ENCODE results near the gene MYL10. TPM values are rescaled to one million over a fixed set of nuclear protein-coding genes. Genes with fewer than 3 reads are reported as not detected.

Gene MYL10
- total RNA-seq = not detected

DNA sequence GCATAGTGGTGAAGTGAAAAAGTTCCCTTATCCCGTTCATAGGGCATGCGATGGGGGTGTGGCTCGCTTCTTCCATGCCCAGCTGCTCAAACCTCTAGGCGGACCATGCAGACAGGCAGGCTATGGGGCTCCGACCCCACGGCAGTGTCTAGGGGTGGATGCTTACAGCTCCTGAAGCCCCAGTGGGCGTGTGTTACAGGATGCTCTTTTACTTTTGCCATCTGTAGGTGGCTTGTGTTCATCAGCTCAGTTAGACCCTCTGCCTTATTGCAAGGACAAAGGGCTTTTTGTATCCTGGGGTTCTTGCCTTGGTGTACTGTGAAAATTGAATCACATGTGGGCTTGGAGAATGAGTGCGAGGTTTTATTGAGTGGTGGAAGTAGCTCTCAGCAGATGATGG, at the start of gene MYL10:
TSS of gene MYL10 (minus strand) at position 126 of the 400 bp plus-strand sequence. CDS start 178 bp downstream, outside the sequence.
- no peak for DNase-seq

DNA sequence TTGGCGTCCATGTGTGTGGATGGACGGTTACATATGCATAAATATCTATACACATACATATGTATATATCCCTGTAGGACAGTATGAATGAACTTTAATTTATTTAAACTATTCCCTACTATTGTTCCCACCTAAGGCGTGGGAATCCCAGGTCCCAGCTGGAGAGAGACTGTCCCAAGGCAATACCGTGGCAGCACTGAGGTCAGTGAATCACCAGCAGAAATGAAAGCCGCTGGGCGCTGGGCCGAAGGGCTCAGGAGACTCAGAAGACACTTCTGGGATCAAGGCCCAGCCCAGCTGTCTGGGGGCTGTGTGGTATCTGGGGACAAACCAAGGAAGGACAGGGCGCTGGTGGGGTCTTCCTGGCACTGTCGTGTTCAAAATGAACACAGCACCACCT, 49.6 kb upstream of the MYL10 start:
- no peak for DNase-seq

DNA sequence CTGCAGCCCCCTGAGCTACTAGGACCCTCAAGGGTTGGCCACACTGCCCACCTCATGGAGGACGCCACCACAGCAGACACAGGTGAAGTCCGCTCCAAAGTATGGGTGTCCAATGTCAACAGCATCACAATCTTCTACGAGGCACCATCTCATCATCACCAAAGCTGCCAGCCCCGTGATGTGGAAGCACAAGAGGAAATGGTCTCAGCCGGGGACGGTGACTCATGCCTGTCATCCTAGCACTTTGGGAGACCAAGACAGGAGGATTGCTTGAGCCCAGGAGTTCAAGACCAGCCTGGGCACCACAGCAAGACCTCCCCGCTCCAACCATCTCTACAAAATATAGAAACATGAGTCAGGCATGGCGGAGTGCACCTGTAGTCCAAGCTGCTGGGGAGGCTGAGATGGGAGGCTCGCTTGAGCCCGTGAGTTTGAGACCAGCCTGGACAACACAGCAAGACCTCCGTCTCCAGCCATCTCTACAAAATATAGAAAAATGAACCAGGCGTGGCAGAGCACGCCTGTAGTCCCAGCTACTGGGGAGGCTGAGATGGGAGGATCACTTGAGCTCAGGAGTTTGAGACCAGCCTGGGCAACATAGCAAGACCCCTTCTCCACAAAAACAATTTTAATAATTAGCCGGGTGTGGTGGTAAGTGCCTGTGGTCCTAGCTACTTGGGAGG, 48.8 kb upstream of the MYL10 start:
- DNase-seq = no peak

DNA sequence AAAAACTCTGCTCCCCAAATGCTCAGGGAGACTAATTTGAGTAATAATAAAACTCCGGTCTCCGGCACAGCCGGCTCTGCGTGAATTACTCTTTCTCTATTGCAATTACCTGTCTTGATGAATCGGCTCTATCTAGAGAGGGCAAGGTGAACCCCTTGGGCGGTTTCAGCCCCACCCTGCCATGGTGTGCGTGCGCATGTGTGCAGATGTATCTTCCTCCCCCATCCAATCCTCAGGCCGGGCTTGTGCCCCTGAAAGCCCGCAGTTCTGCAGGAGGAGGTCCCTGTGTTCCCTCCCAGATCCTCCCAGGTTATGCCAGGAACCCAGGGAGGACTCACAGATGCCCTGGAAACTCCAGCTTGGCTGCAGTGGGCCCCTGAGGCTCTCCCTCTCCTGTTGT, 48.3 kb upstream of the MYL10 start:
- no peak for DNase-seq

DNA sequence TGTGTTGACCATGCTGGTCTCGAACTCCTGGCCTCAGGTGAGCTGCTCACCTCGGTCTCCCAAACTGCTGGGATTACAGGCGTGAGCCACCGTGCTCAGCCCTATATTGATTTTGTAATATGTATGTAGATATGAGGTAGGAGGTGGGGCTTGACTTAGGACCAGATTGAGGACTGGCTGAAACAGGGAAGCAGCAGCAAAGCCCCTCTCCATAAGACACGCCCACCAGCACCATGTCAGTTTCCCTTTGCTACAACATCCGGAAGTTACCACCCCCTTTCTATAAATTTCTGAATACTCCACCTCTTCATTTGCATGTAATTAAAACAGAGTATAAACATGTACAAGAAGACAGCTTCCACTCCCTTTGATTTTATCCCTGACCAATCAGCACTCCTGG, 47.9 kb upstream of the MYL10 start:
- no peak for DNase-seq

DNA sequence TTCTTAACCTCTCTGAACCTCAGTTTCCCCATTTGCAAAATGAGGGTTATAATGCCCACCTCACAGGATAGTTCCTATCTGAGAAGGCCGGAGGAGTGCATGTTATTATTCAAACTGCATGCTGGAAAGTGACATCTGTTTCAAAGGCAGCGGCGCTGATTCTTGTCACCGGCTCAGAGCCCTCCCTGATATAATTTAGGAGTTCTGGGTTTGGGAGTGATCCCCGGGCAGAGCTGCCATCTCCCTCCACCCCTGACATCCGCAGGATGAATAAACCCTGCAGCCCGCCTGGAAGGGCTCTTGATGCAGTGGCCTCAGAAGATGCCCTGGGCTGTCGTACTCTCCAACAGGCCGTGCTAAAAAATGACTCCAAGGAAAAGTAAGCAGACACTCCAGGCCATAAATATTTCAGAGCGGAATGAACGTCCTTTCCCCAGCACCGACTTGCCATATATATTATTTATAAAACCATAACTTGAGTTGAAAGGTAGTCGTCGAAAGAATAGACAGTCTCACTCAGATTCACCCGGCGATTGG, 47.0 kb upstream of the MYL10 start:
- no peak for DNase-seq

DNA sequence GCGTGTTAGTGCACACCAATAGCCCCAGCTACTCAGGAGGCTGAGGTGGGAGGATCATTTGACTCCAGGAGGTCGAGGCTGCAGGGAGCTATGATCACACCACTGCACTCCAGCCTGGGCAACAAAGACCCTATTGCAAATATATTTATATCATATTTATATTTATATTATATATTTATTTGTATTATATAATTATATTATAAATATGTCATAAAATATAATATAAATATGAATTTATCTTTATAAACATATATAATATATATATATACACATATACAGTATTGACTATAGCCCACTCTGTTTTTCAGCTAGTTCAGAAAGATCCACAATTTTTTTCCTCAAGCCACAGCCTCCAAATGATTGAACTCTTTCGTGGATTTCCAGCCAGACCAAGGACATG, 45.3 kb upstream of the MYL10 start:
- no peak for DNase-seq

DNA sequence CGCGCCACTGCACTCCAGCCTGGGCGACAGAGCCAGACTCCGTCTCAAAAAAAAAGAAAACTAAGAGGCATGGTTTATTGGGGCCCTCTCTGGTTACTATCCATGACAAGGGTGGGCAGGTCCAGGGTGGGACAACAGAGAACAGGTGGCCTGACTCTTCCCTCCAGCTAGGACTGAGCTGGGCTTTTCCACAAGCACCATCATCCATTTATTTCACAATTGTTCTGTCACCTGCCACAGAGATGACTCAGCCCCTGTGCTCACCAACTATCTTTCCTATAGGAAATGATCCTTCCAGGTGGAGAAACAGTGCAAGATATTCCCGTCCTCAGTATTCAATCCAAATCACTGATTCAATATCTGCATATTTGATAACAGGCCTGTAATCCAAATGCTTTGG, 44.9 kb upstream of the MYL10 start:
- DNase-seq = no peak

DNA sequence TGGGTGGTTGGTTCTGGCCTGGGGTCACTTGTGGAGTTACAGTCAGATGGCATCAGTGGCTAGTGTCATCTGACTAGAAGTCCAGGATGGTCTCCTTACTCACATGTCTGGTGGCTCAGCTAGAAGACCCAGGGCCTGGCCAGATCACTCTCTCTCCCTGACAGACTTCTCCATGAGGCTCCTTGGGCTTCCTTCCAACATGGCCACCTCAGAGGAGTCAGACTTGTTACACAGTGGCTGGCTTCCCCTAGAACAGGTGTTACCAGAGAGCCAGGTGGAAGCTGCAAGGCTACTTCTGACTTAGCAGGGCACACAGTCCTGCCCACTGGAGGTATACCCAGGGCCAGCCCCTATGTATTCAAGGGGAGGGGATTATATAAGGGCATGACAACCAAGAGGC, 44.2 kb upstream of the MYL10 start:
- DNase-seq = no peak

DNA sequence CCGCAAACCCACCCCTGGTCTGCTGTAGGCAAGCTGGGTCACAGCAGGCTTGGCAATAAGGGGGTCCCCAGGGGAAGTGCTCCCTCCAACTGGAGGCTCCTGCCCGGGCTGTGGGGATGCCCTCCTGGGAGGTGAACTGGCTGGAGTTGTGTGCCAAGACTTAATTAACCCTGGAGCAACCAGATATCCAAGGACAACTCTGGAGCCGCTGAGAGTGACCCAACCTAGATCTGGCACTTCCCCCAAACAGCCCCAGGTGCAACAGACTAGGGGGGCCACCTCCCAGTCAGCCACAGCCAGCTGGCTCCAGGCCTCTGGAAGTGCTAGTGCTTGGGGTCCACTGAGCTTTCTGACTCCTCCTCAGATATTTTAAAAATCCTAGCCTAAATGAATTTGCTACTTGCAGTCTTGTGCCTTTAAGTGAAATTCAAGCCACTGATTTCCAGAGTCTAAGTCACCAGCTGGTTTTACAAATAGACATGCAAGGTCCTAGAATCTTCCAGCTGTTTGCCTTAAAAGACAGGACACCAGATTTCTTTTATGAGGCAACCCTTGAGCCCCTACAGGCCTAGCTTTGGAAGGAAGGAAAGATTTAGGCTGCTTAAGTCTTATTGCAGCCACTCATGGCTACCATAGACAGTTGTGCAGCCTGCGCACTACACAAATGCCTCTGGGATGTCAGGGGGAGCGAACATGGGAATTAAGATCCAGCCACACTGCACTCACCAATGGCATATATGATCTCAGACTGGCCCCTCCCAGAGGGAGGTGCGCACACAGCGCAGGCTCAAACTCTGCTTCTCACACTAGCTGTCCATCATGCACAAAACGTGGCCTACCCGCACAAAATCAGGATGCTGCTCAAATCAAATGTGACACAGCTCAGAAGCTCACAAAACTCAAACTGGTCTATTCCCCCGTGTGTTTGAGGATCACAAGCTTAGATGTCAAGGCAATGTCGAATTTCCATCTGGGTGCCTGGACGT, 42.6 kb upstream of the MYL10 start:
- DNase-seq = no peak

DNA sequence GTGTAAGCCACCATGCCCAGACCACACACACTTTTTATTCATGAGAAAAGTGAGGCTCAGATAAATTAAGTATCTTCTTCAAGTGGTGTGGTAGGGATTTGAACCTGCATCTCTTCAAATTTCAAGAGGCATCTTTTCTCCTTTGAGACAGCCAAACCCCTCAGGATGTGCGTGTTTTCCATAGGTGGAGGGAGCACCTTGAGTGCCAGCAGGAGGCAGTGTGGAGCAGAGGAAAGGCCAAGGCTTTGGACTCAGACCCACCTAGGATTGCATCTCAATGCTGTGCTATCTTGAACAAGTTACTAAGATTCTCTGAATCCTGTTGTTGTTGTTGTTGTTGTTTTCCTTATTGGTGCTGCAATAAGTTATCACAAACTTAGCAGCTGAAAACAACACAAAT, 40.2 kb upstream of the MYL10 start:
- DNase-seq = no peak

DNA sequence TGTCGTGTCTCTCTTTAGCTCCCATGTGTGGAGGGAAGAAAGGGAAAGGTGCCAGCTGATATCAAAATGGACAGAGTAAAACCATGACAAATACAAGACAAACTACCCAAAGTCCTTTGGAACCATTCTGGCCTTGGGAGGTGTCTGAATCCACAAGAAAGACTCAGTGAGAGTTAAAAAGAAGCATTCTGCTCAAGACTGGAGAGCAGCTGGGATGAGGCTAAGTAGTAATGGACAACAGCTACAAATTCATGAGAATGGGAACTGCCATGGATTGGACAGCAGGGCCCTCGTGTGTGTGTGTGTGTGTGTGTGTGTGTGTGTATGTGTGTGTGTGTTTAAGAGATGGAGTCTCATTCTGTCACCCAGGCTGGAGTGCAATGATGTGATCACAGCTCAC, 39.6 kb upstream of the MYL10 start:
- DNase-seq = no peak

DNA sequence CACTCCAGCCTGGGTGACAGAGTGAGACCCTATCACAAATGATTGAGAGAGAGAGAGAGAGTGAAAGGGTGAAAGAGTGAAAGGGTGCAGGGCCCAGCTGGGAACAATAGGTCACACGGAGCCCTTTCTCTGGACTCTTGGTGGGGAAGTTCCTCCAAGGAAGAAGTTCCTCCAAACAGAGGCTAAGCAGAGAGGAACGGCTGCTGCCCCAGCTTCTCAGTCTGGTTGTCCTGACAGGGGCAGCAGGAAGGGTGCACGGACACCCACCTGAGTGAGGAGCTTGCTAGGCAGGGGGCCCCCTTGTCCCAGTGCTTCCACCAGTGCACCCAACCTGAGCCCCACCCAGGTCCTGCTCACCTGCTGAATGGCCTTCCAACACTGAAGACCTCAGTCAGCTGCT, 38.8 kb upstream of the MYL10 start:
- DNase-seq = no peak

DNA sequence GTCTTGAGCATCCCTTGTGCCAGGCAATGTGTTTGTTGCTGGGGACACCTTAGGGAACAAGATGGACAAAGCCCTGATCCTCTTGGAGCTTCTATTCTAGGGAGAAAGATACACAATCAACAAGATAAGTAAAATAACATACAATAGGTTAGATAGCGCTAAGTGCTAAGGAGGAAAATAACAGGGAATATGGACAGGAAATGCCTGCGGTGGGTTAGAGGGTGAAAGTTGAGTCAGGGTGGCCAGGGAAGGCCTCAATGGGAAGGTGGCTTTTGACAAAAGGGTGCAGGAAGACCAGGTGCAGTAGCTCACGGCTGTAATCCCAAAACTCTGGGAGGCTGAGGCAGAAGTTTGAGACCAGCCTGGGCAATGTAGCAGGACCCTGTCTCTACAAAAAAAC, 38.3 kb upstream of the MYL10 start:
- DNase-seq = no peak

DNA sequence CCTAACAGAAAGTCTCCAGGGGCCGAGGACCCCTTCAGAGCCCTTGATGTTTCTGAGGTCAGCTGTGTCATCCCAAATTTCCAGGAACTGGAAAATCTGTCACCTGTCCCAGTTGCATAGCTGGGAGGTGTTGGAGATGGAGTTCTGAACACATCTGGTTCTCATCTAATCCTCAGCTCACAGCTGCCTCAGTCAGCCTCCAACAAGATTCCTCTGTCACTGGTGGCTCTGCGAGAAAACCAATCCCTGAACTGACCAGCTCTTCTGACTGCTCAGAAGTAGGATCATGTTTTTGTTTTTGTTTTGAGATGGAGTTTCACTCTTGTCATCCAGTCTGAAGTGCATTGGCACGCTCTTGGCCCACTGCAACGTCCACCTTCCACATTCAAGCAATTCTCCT, 37.6 kb upstream of the MYL10 start:
- DNase-seq = no peak

DNA sequence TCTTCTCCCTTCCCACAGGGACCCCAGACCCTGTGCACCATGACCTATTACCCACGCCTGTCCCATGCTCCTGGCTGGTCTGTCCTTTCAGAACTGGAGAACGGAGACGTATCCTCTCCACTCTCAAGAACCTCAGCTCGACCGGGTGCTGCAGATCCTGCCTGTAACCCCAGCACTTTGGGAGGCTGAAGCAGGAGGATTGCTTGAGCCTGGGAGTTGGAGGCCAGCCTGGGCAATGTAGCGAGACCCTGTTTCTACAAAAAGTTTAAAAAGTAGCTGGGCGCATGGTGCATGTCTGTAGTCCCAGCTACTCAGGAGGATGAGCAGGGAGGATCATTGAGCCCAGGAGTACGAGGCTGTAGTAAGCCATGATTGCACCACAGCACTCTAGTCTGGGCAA, 37.2 kb upstream of the MYL10 start:
- DNase-seq = no peak

DNA sequence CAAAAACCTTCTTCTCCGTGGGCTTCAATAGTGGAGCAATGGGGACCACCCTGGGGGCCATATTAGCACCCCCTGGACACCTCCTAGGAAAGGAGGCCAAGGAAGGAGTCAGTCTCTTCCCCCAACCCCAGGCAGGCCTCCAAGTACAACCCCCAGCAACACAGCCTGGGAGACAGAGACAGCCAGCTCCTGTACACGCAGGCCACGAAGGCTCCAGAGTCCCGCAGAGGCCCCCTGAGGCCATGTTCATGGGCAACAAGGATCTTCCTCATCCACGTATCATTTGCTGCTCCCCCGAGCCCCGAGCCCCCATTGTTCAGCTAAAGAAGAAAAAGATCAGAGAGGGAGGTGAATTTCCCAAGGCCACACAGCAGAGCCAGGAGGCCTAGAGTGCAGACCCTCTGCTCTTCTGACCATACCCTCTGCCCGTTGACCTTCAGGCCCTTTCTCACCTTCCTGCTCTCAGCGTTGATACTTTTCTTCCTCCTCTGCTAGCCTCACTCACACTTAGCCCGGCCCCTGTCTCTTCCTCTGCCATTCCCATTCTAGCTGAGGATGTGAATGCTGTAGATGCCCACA, 35.9 kb upstream of the MYL10 start:
- no peak for DNase-seq

DNA sequence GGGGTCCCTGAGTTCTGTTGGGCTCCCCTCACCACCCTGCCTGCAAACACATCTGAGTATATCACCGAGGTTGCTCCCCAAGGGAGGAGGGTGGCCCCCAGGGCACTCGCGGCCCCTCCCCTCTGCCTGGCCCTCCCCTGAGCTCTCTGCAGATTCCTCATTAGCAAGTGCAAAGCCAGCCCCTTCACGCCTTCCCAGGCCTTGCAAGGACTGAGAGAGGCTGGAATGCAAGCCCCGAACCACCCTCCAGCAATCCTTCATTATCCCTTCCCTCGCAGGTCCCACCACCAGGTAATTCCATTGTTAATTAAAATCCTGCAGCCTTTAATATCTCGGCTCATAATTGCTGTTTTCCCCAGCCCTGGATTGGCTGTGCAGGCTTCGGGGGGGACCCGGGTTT, 35.3 kb upstream of the MYL10 start:
- DNase-seq = no peak

DNA sequence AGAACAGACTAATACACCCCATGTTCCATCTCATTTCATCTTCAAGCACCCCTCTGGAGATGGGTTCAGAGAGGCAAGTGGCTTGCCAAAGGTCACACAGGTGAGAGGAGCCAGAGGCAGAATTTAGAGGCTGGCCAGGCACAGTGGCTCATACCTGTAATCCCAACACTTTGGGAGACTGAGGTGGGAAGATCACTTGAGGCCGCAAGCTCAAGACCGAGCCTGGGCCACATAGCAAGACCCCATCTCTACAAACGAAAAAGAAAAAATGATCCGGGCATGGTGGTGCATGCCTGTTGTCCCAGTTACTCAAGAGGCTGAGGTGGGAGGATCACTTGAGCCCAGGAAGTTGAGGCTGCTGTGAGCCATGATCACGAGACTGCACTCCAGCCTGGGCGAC, 34.7 kb upstream of the MYL10 start:
- DNase-seq = no peak

DNA sequence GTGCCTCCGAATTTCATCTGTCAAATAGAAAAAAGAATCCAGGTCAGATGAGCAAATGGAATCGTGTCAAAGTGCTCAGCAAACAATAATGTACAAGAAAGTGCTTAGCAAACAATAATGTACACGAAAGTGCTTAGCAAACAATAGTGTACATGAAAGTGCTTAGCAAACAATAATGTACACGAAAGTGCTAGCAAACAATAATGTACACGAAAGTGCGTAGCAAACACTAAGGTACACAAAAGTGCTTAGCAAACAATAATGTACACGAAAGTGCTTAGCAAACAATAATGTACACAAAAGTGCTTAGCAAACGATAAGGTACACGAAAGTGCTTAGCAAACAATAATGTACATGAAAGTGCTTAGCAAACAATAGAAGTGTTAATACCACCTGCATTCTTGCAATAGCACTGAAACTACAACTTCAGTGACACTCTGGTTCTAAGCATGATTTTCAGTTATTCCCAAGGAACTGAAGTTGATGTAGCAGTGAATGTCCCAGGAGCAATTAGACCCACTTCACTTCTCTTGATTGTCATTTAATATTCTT, 33.4 kb upstream of the MYL10 start:
- no peak for DNase-seq

DNA sequence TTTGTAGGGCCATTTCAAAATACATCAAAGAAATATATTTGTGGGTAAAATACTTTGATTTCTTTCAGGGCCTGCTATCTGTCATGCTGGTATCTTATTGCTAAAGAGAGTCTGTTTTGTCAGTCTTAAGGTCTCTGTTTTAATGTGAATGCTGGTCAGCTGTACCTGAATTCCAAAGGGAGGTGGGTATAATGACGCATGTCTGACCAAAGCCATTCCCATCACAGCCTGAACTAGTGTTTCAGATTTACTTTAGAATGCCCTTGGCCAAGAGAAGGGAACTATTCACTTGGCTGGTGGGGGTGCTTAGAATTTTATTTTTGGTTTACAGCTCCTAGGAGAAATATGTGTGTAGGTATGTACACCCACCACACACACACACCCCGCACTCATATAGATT, 30.6 kb upstream of the MYL10 start:
- DNase-seq = no peak

DNA sequence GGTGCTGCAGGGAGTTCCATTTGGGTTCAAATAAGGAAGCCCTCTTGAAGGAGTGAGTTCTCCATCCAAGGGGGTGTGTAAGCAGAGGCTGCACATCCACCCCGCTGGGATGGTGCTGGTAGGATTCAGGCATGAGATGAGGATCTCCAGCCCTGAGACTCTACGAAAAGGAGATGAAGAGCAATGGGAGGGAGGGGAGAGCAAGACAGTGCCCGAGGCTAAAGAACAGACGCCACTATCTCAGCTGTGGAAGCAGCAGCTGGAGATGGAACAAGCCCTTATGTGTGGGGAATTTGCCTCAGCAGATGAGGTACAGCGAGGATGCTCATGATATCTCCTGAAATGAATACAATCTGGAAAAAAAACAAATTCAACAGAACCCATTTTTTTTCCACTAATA, 28.1 kb upstream of the MYL10 start:
- DNase-seq = no peak

DNA sequence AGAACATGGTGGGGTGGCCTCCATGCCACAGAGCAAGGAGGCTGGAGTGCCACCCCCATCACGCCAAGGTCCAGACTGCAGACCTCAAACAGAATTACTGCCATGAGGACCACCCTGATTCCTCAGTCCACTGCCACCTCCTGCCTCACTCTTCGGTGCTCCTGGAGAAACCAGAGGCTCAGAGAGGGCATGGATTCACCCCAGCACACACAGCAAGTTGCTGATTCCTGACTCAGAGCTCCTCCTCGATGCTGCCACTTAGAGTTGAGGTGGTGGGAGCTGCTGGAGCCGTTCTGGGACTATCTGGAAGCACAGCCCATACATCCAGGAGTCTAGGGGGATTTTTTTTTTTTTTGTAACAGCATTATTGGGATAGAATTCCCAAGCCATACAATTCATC, 22.0 kb upstream of the MYL10 start:
- DNase-seq = no peak

Measured in occipital lobe (tissue), 2 donors.